Tibial nerve (tissue), 4 donors: Measurements from ENCODE around the gene ZFP1. TPM values are rescaled to one million over a fixed set of nuclear protein-coding genes. Genes with fewer than 3 reads are reported as not detected.
A peak's percentile ranks its signal among the peaks of the same experiment; 100 is the strongest.

ENCODE experiments used
- DNase-seq, 2 donors: peaks; one replicate each; pipeline ENCODE4 v3.0.0-alpha.2; 2019; ENCODE audit warnings: low spot score in 2 of 2
- H3K27ac ChIP-seq, 4 donors: fragments of 200-600 bp; sonication (generic) in 3 of 4; one replicate each; pipeline ENCODE4 v1.5.1; 2017 to 2019; ENCODE audit warnings: mild to moderate bottlenecking in 1 of 4
- H3K27me3 ChIP-seq, 2 donors: fragments of 200-600 bp; sonication (generic) in 1 of 2; one replicate each; pipeline versions ENCODE4 v1.5.1 to v1.6.0; 2017 to 2019
- H3K36me3 ChIP-seq, 3 donors: fragments of 200-600 bp; sonication (generic); one replicate each; pipeline ENCODE4 v1.5.1; 2018 to 2019
- H3K4me1 ChIP-seq, 4 donors: fragments of 200-600 bp; sonication (generic) in 3 of 4; one replicate each; pipeline ENCODE4 v1.5.1; 2017 to 2019
- H3K4me3 ChIP-seq, 4 donors: fragments of 200-600 bp; sonication (generic) in 3 of 4; one replicate each; pipeline ENCODE4 v1.5.1; 2017 to 2019; ENCODE audit warnings: mild to moderate bottlenecking in 1 of 4, moderate library complexity in 1 of 4
- H3K9me3 ChIP-seq, 4 donors: fragments of 200-600 bp; sonication (generic) in 3 of 4; one replicate each; pipeline ENCODE4 v1.5.1; 2017 to 2019
- EP300 ChIP-seq, 2 donors: sonication (generic); formaldehyde crosslinking; IDR thresholded peaks; one replicate each; pipeline ENCODE4 v1.6.1; 2017; ENCODE audit warnings: antibody characterized with exemption in 2 of 2, mild to moderate bottlenecking in 1 of 2
- POLR2A ChIP-seq, 2 donors: fragments of 450-650 bp; IDR thresholded peaks; one replicate each; pipeline ENCODE4 v1.6.1; 2017; ENCODE audit warnings: antibody characterized with exemption in 2 of 2, mild to moderate bottlenecking in 2 of 2, moderate library complexity in 2 of 2
- WGBS, 2 donors: methylation state at CpG; one replicate each; pipeline ENCODE4 v1.1.5; 2018; 5-methylcytosine and 5-hydroxymethylcytosine counted together
- total RNA-seq, 4 donors: library from RNA; depleted of rRNA; stranded (reverse); fragments of >200 nt; gene quantifications; one replicate each; pipeline ENCODE4 v1.1.0, GENCODE V29; 2016
- TF ChIP-seq, protein P1 (sequence below), 5 experiments: fragments of 200-600 bp in 3 of 5; fragments of 450-650 bp in 2 of 5; sonication (generic) in 3 of 5; IDR thresholded peaks; one replicate each; pipeline ENCODE4 v1.5.1; 2016 to 2019; ENCODE audit warnings: antibody characterized with exemption in 5 of 5, mild to moderate bottlenecking in 3 of 5, moderate library complexity in 2 of 5

The ZFP1 gene
- total RNA-seq, 4 donors from 2014 or later = 6.3 to 12.6 (median 9.5) TPM

DNA sequence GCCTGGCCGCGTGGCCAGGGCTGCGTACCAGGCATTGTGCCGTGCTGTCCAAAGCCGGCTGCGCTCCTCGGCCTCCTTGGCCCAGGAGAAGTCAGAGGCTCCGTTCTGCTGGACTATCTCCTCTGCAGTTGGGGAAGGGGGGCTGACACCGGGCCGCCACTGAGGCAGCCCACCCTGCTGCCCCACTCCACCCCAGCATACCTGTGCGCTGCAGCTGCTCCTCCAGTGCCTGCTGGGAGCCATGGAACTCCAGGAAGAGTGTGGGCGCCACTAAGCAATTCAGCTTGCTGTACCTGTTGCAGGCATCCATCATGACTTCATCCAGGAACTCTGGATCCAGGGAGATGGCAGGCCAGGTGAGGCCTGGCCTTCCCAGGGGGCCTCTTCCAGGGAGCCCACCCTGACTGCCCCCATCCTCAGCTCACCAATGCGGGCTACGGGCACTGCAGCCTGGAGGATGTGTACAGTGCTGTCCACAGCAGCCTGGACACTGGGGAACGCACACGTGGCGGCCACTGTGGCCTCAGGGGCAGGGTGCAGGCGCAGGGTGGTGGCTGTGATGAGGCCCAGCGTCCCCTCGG, 34.7 kb upstream of the ZFP1 start:
- Histone ChIP-seq H3K36me3 (peaks cover 0 to 21% (median 0%) of the 10 kb centered on the region in 3 donors), H3K4me1 (peaks cover 0 to 69% (median 34%) of the 10 kb centered on the region in 4 donors), H3K4me3 (no peak overlapping the region), H3K27me3 (no peaks in the 10 kb centered on the region), H3K27ac (no peak overlapping the region), H3K9me3 (no peaks in the 10 kb centered on the region)
- 80 to 85% methylated on average over 12 to 14 of the region's 20 CpGs for WGBS, 2 donors
- TF ChIP-seq, protein P1, sequence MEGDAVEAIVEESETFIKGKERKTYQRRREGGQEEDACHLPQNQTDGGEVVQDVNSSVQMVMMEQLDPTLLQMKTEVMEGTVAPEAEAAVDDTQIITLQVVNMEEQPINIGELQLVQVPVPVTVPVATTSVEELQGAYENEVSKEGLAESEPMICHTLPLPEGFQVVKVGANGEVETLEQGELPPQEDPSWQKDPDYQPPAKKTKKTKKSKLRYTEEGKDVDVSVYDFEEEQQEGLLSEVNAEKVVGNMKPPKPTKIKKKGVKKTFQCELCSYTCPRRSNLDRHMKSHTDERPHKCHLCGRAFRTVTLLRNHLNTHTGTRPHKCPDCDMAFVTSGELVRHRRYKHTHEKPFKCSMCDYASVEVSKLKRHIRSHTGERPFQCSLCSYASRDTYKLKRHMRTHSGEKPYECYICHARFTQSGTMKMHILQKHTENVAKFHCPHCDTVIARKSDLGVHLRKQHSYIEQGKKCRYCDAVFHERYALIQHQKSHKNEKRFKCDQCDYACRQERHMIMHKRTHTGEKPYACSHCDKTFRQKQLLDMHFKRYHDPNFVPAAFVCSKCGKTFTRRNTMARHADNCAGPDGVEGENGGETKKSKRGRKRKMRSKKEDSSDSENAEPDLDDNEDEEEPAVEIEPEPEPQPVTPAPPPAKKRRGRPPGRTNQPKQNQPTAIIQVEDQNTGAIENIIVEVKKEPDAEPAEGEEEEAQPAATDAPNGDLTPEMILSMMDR (IDR thresholded peaks at IDR 0.05) = no peak
- TF ChIP-seq EP300 (IDR thresholded peaks at IDR 0.05) = no peak
- TF ChIP-seq POLR2A (IDR thresholded peaks at IDR 0.05) = no peak
- DNase-seq = no peak

DNA sequence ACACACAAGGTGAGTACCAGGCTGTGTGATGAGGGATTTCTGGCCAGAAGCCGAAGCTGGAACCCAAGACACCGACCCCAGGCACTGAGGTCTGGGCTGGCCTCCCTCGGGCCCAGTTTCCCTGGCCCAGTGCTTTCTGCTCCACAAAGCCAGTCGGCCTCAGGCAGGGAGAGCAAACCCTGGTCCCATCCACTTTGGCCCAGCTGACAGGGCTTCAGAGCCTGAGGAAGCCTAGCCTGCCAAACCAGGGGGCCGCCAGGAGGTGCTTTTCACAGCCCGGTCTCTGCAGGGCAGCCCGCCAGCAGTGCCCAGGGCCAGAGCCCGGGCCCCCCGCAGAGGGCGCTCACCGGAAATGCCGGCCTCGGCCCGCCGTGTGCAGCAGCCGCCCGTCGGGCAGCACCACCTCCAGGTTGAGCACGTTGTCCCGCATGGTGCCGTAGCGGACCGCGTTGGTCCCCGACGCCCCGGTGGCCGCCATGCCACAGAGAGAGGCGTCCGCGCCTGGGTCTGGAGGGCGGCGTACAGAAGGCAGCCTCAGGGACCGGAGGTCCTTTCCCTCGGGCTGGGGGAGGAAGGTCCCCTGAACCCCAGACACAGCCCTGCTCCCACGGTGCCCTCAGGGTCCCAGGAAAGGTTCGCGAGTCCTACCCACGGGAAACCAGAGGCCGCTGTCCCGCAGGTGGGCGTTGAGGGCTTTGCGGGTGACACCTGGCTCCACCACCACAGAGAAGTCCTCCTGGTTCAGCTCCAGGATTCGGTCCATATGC, 34.0 kb upstream of the ZFP1 start:
- Histone ChIP-seq H3K27ac (no peak overlapping the region), H3K36me3 (peaks cover 0 to 21% (median 0%) of the 10 kb centered on the region in 3 donors), H3K27me3 (no peaks in the 10 kb centered on the region), H3K9me3 (no peaks in the 10 kb centered on the region), H3K4me1 (peaks cover 0 to 62% (median 27%) of the 10 kb centered on the region in 4 donors), H3K4me3 (no peak overlapping the region)
- WGBS, 2 donors = 83 to 88% methylated on average over 16 to 39 of the region's 44 CpGs
- TF ChIP-seq EP300 (IDR thresholded peaks at IDR 0.05) = no peak
- no peak for TF ChIP-seq POLR2A (IDR thresholded peaks at IDR 0.05)
- no peak for DNase-seq

- DNase-seq = no peak
- peaks cover 0 to 54% (median 19%) of the 10 kb centered on the region in 4 donors for H3K4me1 ChIP-seq
These were observed 33.1 kb upstream of the ZFP1 start for GRCh38 chr16:75114946-75115825.

DNA sequence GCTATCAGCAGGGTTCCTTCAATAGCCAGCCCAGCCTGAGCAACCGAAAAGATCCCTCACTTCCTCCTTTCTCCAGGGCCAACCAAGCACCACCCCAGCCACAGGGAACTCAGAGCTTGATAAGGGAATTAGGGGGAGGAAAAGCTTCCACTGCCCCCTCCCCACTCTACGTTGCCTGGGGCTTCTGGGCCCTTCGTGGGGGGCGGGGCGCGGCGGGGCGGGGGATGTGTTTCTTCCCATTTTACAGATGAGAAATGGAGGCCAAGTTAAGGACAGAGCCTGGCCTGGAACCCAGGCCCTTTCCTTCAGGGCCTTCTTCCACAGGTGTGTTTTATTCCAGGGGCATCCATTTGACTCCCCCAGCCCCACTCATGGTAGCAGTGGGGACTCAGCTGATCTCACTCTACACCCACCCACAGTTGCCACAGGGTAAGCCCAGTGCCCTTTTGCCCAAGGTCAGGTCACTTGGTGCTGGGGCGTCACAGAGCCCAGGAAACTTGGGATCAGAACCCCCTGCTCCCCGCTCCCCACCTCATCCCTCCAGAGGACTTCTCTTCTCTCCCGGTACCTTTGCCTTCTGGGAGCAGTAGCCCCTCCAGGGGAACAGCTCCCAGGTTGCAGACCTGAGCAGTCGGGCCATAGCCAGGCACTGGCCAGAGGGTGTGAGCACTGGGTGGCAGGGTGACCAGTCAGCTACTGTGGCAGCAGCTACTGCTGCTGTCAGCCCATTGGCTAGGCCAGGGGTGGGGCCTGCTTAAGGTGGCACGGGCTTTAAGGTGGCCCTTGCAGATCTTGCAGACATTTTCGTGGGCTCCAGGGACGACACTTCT, 32.0 kb upstream of the ZFP1 start, which contains the start of gene LDHD:
Gene LDHD (minus strand): TSS at position 700 of the 830 bp plus-strand sequence. CDS start 60 bp downstream, at position 640.
- peaks cover 0 to 21% (median 0%) of the 10 kb centered on the region in 3 donors for H3K36me3 ChIP-seq
- TF ChIP-seq, protein P1 (IDR thresholded peaks at IDR 0.05) = peak in 2 of 5 experiments; percentile 13 to 24
- TF ChIP-seq POLR2A (IDR thresholded peaks at IDR 0.05) (peak; percentile 36 to 64), EP300 (IDR thresholded peaks at IDR 0.05) (peak; percentile 57 to 93)
- WGBS, 2 donors = 23 to 37% methylated on average over 9 to 15 of the region's 15 CpGs
- peak; percentile 73 to 79 for DNase-seq
- peaks cover 0 to 43% (median 9%) of the 10 kb centered on the region in 4 donors for H3K4me1 ChIP-seq
- H3K9me3 ChIP-seq = peaks cover 0 to 3% (median under 1%) of the 10 kb centered on the region in 4 donors
- H3K27me3 ChIP-seq = no peaks in the 10 kb centered on the region
- H3K4me3 ChIP-seq = peak within 1 kb of the TSS; percentile 50 to 66 (median 52)
- peak within 1 kb of the TSS; percentile 67 to 90 (median 74) for H3K27ac ChIP-seq

More at GRCh38 chr16:75114946-75115825, 33.1 kb upstream of the ZFP1 start:
- TF ChIP-seq, protein P1 (IDR thresholded peaks at IDR 0.05) = no peak
- TF ChIP-seq POLR2A (IDR thresholded peaks at IDR 0.05) = no peak
- TF ChIP-seq EP300 (IDR thresholded peaks at IDR 0.05) = no peak
- Histone ChIP-seq H3K27me3 (no peaks in the 10 kb centered on the region), H3K9me3 (no peaks in the 10 kb centered on the region), H3K4me3 (peak overlapping the region in 3 of 4 donors; percentile 2 to 66 (median 52)), H3K36me3 (peaks cover 0 to 21% (median 0%) of the 10 kb centered on the region in 3 donors), H3K27ac (peak overlapping the region in 3 of 4 donors; percentile 67 to 90 (median 77))
- 83 to 89% methylated on average over 26 to 42 of the region's 45 CpGs for WGBS, 2 donors
